Placental epithelial cell (primary cell): ENCODE measurements around the gene RRP1. TPM values are rescaled to one million over a fixed set of nuclear protein-coding genes. Genes with fewer than 3 reads are reported as not detected.

Experiments used
- small RNA-seq: library from RNA; depleted of rRNA; stranded (forward); fragments of <200 nt; gene quantifications from one replicate; pipeline ENCODE3, GENCODE V24; 2012
- total RNA-seq: library from RNA; depleted of rRNA; stranded (reverse); fragments of >200 nt; gene quantifications from 2 replicates; pipeline ENCODE4 v1.2.3, GENCODE V29; 2012

Gene RRP1
- 11.4 and 17.8 TPM in 2 replicates for total RNA-seq

GRCh38 chr21:43789276-43790009 is at the start of gene RRP1:
Gene RRP1 (plus strand): TSS chr21:43789577. CDS start chr21:43789630, 53 bp downstream.

GRCh38 chr21:43775795-43776430 is 13.5 kb upstream of the RRP1 start, which contains the start of gene CSTB:
Gene CSTB (minus strand): TSS chr21:43776308. CDS start chr21:43776269, 39 bp downstream.

Small RNA genes lying within 50 kb of the gene (small RNA-seq; reads per million reads assigned to genes)
- gene AP001052.1, result not detected

Other genes with a start within 250 kb of the RRP1 start
- gene HSF2BP, start 130.1 kb upstream of the RRP1 start, total RNA-seq, result 11.0 and 16.1 TPM in 2 replicates
- 14.1 and 19.5 TPM in 2 replicates for gene RRP1B, start 130.0 kb upstream of the RRP1 start, total RNA-seq
- gene PDXK, start 70.4 kb upstream of the RRP1 start, total RNA-seq, result 95.4 and 258 TPM in 2 replicates
- gene CSTB, start 13.3 kb upstream of the RRP1 start, total RNA-seq, result 6.7 and 18.8 TPM in 2 replicates
- 6.3 and 10.8 TPM in 2 replicates for gene AGPAT3, start 75.6 kb downstream of the RRP1 start, total RNA-seq
- gene TRAPPC10, start 222.7 kb downstream of the RRP1 start, total RNA-seq, result 45.5 and 65.2 TPM in 2 replicates